Activated CD8-positive, alpha-beta T cell treated with anti-CD3 and anti-CD28 coated beads, Interleukin-2, amount 10 ng/mL, durations not matched to agents 7 days and 5 days (primary cell): ENCODE measurements around the gene KIAA1328. TPM values are rescaled to one million over a fixed set of nuclear protein-coding genes. Genes with fewer than 3 reads are reported as not detected.

Source experiments
- ATAC-seq: fragments of 150-1000 bp; cut with Tn5 transposase; one replicate; pipeline ENCODE4 v1.10.0; 2021; ENCODE audit warnings: moderate library complexity
- CTCF ChIA-PET: fragments of 350-600 bp; sonication (Branson Sonifier 250); formaldehyde crosslinking; loops from one replicate; lab custom pipeline; 2021; ENCODE audit warnings: antibody characterized with exemption; lab: Charles Lee
- POLR2A ChIA-PET: fragments of 350-600 bp; sonication (Branson Sonifier 250); formaldehyde crosslinking; loops from one replicate; lab custom pipeline; 2021; ENCODE audit warnings: antibody characterized with exemption; lab: Charles Lee
- DNase-seq: peaks from one replicate; pipeline ENCODE4 v3.0.0-alpha.2; 2020
- H3K27ac Mint-ChIP-seq: one replicate; pipeline ENCODE4 v1.8.0; 2021; ENCODE audit warnings: mild to moderate bottlenecking, mixed read lengths
- H3K27me3 Mint-ChIP-seq: one replicate; pipeline ENCODE4 v1.8.0; 2021; ENCODE audit warnings: low read depth, mixed read lengths
- H3K36me3 Mint-ChIP-seq: one replicate; pipeline ENCODE4 v1.8.0; 2021; ENCODE audit warnings: low read depth, mixed read lengths
- H3K4me1 Mint-ChIP-seq: one replicate; pipeline ENCODE4 v1.8.0; 2021; ENCODE audit warnings: low read depth, mixed read lengths
- H3K4me3 Mint-ChIP-seq: one replicate; pipeline ENCODE4 v1.8.0; 2021; ENCODE audit warnings: mild to moderate bottlenecking, mixed read lengths
- H3K9me3 Mint-ChIP-seq: one replicate; pipeline ENCODE4 v1.8.0; 2022; ENCODE audit warnings: mixed read lengths; ENCODE audit not compliant: insufficient read depth
- total RNA-seq, 2 experiments: library from RNA; stranded (reverse); gene quantifications; one replicate each; pipeline ENCODE4 v1.2.3, GENCODE V29; 2021

The KIAA1328 gene
- total RNA-seq, 2 experiments from 2014 or later: 8.4 to 8.7 TPM

- peaks cover 13% of the 10 kb centered on the region for H3K9me3 Mint-ChIP-seq
- H3K4me3 Mint-ChIP-seq: no peak overlapping the region
- no peak for ATAC-seq
- H3K4me1 Mint-ChIP-seq: no peaks in the 10 kb centered on the region
- H3K27me3 Mint-ChIP-seq: no peaks in the 10 kb centered on the region
- POLR2A ChIA-PET: no interaction called here
- no peaks in the 10 kb centered on the region for H3K36me3 Mint-ChIP-seq
- H3K27ac Mint-ChIP-seq: no peak overlapping the region
- no peak for DNase-seq
- CTCF ChIA-PET: no interaction called here
Measured at GRCh38 chr18:36974686-36975085, 145.8 kb downstream of the KIAA1328 start.

DNA sequence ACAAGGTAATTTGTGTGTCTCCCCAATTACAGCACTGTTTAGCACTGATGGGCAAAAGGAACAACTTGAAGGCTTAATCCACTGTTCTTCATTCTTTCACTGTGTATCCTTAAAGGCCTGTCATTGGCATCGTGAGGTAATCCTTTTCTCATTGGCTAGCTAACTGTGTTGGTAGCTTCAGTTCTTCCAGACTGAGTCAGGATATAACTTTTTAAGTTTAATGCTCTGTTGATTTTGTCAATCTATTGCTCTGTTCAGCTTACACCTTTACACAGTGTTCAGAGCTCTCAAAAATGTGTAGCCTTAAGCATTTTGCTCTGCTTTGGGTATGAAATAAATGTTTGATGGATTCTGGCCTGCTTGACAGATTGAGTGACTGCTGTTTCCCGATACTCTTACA, 148.2 kb downstream of the KIAA1328 start:
- Mint-ChIP-seq H3K4me3 (no peak overlapping the region), H3K36me3 (no peaks in the 10 kb centered on the region), H3K27me3 (no peaks in the 10 kb centered on the region), H3K9me3 (peaks cover 6% of the 10 kb centered on the region), H3K27ac (no peak overlapping the region), H3K4me1 (no peaks in the 10 kb centered on the region)
- DNase-seq: no peak
- CTCF ChIA-PET: no interaction called here
- ATAC-seq: no peak
- POLR2A ChIA-PET: no interaction called here

DNA sequence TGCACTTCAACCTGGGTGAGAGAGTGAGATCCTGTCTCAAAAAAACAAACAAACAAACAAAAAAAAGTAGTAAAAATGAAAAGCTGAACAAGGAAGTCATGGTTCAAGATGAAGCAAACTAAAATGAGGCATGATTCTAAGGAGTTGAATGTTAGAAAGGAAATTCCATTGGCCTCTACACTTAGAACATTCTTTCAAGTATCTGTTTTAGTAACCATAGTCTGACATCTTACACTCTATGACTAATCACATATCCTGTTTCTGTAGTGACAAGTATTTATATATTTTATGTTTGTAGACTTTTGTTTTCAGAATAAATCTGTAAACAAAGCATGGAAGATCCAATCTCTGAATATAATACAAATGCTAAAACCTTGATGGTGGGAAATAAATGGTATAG, 164.1 kb downstream of the KIAA1328 start:
- peaks cover 17% of the 10 kb centered on the region for H3K9me3 Mint-ChIP-seq
- CTCF ChIA-PET: no interaction called here
- no peak for ATAC-seq

DNA sequence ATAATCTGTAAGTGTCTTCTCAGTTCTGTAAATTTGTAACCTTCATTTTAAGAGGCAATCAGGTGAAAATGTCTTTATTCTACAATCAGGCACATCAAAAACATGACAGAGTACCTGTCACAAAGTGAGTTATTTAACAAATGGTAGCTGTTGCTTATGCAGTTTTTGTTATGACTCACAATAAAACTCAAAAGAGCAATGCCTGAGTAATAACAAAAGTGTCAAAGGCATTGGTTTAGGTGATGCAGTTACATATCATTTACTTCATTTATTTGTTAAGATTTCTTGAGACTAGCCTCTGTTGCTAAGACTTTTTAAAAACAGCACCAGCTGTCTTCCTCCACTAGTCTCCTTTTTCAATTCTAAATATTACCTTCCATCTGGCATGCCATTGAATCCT, 177.8 kb downstream of the KIAA1328 start:
- H3K4me1 Mint-ChIP-seq: no peaks in the 10 kb centered on the region
- no peak for DNase-seq
- H3K36me3 Mint-ChIP-seq: no peaks in the 10 kb centered on the region
- no peak overlapping the region for H3K4me3 Mint-ChIP-seq
- CTCF ChIA-PET: no interaction called here
- no peak overlapping the region for H3K27ac Mint-ChIP-seq
- peaks cover 3% of the 10 kb centered on the region for H3K9me3 Mint-ChIP-seq
- H3K27me3 Mint-ChIP-seq: no peaks in the 10 kb centered on the region
- POLR2A ChIA-PET: no interaction called here
- no peak for ATAC-seq

More for the DNA sequence above, 164.1 kb downstream of the KIAA1328 start:
- POLR2A ChIA-PET: no interaction called here
- Mint-ChIP-seq H3K27me3 (no peaks in the 10 kb centered on the region), H3K27ac (no peak overlapping the region), H3K36me3 (peaks cover 7% of the 10 kb centered on the region), H3K4me3 (no peak overlapping the region), H3K4me1 (no peaks in the 10 kb centered on the region)
- DNase-seq: no peak

DNA sequence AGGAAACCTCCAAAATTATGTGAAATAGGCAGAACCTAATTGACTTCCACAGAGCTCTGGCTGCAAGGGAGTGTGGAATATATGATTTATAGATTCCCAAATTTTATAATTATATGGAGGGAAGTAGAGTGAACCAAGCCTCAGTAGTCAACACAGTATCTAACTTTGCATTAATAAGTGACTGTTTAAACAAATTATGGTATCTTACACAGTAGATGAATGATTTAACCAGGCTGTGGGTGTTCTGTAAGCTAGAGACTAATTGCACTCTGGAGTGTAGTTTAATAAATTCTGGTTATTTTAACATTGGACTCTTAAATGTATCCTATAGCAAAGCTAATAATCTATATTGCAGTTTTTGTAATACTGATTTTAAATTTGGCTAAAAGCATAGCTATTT, 183.5 kb downstream of the KIAA1328 start:
- peaks cover 24% of the 10 kb centered on the region for H3K9me3 Mint-ChIP-seq
- H3K36me3 Mint-ChIP-seq: no peaks in the 10 kb centered on the region
- no peak overlapping the region for H3K4me3 Mint-ChIP-seq
- ATAC-seq (no peak), DNase-seq (no peak)
- H3K27me3 Mint-ChIP-seq: no peaks in the 10 kb centered on the region
- H3K4me1 Mint-ChIP-seq: no peaks in the 10 kb centered on the region
- ChIA-PET CTCF (no interaction called here), POLR2A (no interaction called here)
- H3K27ac Mint-ChIP-seq: no peak overlapping the region

DNA sequence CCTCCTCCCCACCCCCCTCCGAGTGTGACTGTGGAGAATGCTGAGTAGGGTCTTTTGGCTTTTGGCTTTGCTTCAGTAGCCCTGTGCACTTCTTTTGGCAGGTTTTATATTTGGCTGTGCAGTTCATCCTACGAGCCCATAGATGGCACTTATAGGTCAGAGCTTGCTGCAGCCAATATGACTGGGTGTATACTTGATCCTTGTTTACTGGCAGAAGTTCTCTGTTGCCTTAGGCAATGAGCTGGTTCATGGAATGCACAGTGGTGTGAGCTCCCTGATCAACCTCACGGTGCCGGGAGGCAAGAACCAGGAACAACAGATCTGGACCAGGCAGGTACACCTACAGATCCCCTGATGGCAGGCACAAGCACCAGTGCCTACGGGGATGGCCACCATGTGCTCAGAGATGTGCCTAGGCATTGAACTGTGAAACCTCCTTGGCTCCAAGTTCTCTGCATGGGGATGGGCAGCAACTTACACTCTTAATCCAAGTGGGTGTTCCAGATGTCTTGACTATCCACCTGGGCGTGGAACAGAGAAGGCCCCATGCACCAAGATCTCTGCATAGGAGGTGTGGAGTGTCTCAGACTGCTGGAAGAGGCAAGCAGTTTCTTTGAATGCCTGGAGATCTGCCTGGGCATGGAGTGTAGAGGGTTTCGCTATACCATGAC, 190.4 kb downstream of the KIAA1328 start:
- peaks cover 34% of the 10 kb centered on the region for H3K9me3 Mint-ChIP-seq
- POLR2A ChIA-PET: no interaction called here

GRCh38 chr18:37033419-37033818, 204.5 kb downstream of the KIAA1328 start:
- POLR2A ChIA-PET: no interaction called here
- peaks cover 4% of the 10 kb centered on the region for H3K9me3 Mint-ChIP-seq
- H3K27me3 Mint-ChIP-seq: no peaks in the 10 kb centered on the region
- H3K4me3 Mint-ChIP-seq: no peak overlapping the region
- DNase-seq: no peak
- ATAC-seq: no peak
- H3K36me3 Mint-ChIP-seq: peaks cover 2% of the 10 kb centered on the region
- no peak overlapping the region for H3K27ac Mint-ChIP-seq
- CTCF ChIA-PET: no interaction called here
- H3K4me1 Mint-ChIP-seq: no peaks in the 10 kb centered on the region

More for the DNA sequence above, 190.4 kb downstream of the KIAA1328 start:
- no peak for DNase-seq
- H3K27ac Mint-ChIP-seq: no peak overlapping the region
- CTCF ChIA-PET: no interaction called here
- H3K36me3 Mint-ChIP-seq: peaks cover 6% of the 10 kb centered on the region
- ATAC-seq: no peak
- no peaks in the 10 kb centered on the region for H3K27me3 Mint-ChIP-seq
- H3K4me3 Mint-ChIP-seq: no peak overlapping the region
- H3K4me1 Mint-ChIP-seq: no peaks in the 10 kb centered on the region

GRCh38 chr18:37042381-37042780, 213.5 kb downstream of the KIAA1328 start:
- Mint-ChIP-seq H3K36me3 (peaks cover 3% of the 10 kb centered on the region), H3K27me3 (no peaks in the 10 kb centered on the region), H3K4me3 (no peak overlapping the region), H3K27ac (no peak overlapping the region), H3K4me1 (no peaks in the 10 kb centered on the region), H3K9me3 (peaks cover 18% of the 10 kb centered on the region)
- ChIA-PET CTCF (no interaction called here), POLR2A (no interaction called here)
- ATAC-seq (no peak), DNase-seq (no peak)

DNA sequence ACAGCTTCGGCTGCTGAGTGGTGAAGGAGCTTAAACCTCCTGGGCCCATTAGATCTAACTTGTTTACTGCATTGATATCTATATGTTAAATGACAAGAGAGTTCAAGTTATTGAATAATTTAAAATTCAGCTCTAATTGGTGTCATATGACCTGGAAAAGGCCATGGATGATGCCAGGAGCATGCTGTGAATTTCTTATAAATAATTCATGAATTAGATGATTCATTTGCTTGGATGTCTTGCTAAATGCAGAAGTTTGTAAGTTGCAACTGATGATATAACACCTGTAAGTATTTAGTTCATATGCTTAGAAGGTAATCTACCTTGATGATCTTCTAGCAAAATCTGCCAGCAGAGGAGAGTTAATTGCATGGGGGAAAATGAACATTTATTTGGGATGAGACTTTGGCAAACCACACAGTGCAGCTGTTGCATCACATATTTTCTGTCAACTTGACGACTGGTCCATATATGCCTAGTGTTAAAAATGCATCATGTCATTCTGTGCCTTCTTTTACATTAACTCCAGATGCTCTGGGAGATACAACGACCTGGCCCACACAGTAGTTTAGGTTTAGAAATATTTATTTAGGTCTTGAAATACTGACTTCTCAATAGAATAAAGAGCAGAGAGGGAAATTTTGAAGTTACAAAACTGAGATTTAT, 226.3 kb downstream of the KIAA1328 start:
- H3K4me3 Mint-ChIP-seq: no peak overlapping the region
- no peak overlapping the region for H3K27ac Mint-ChIP-seq
- peaks cover 2% of the 10 kb centered on the region for H3K36me3 Mint-ChIP-seq
- peaks cover 3% of the 10 kb centered on the region for H3K9me3 Mint-ChIP-seq
- H3K4me1 Mint-ChIP-seq: no peaks in the 10 kb centered on the region
- DNase-seq: no peak
- ChIA-PET POLR2A (no interaction called here), CTCF (no interaction called here)
- H3K27me3 Mint-ChIP-seq: no peaks in the 10 kb centered on the region
- no peak for ATAC-seq

DNA sequence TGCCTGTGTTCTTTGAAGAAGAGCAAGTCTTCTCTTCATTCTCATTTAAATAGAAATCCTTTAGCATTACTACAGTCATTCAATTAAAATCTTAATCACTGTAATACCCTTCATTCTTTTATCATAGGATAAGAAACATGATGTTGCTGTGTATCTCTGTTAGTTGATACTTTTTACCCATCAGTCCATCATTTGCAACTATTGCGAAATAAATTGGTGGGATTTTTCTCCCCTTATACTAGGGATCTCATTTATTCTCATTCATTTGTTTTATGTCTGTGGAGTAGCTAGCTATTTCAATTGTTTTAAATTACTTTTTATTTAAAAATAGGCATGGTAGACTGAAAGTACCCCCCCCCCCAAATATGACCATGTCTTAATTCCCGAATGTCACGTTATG, 235.3 kb downstream of the KIAA1328 start:
- ChIA-PET POLR2A (no interaction called here), CTCF (no interaction called here)
- no peak for DNase-seq
- no peaks in the 10 kb centered on the region for H3K9me3 Mint-ChIP-seq
- H3K4me1 Mint-ChIP-seq: no peaks in the 10 kb centered on the region
- ATAC-seq: no peak
- no peak overlapping the region for H3K27ac Mint-ChIP-seq
- H3K27me3 Mint-ChIP-seq: no peaks in the 10 kb centered on the region
- no peaks in the 10 kb centered on the region for H3K36me3 Mint-ChIP-seq
- H3K4me3 Mint-ChIP-seq: no peak overlapping the region

DNA sequence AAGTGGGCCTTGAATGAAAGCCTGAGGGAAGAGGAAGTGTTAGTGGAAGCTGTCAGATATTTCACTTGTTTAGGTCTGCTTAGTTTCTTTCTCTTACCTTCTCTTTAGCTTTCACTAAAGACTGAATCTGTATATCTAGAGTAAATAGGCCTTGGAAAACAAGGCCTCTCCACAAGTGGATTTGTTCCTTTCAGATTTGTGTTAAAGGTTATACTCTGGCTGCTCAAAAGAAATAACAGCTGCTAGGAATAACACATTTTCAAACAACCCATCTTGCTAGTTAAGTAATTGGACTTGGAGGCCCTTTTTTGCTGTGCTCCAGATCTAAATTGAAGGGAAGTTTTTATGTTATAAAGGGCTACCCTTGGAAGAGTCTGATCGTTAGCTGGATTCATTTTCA, 236.3 kb downstream of the KIAA1328 start:
- no peaks in the 10 kb centered on the region for H3K27me3 Mint-ChIP-seq
- ChIA-PET POLR2A (no interaction called here), CTCF (no interaction called here)
- DNase-seq (no peak), ATAC-seq (no peak)
- H3K9me3 Mint-ChIP-seq: no peaks in the 10 kb centered on the region
- no peak overlapping the region for H3K4me3 Mint-ChIP-seq
- H3K4me1 Mint-ChIP-seq: no peaks in the 10 kb centered on the region
- H3K27ac Mint-ChIP-seq: no peak overlapping the region
- no peaks in the 10 kb centered on the region for H3K36me3 Mint-ChIP-seq

DNA sequence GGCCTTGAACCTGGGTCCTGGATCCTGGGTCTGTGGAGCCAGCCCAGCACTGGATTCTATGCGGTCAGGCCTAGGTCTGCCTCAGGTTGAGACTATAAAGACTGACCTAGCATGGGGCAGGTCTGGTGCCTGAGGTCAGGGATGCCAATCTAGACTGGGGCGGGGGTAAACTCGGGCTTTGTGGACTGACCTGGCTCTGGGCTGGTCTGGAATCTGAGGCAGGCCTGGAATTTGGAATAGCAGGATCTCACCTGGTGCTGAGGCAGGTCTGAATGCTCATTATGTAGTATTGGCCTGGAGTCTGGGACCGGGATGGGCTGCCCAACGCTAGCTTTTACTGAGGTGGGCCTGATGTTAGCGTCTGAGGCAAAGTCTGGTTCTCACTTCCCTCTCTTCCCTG, 256.0 kb downstream of the KIAA1328 start:
- Mint-ChIP-seq H3K4me1 (no peaks in the 10 kb centered on the region), H3K9me3 (peaks cover 5% of the 10 kb centered on the region), H3K27ac (no peak overlapping the region), H3K36me3 (no peaks in the 10 kb centered on the region), H3K27me3 (no peaks in the 10 kb centered on the region), H3K4me3 (no peak overlapping the region)
- POLR2A ChIA-PET: no interaction called here
- DNase-seq: no peak
- ATAC-seq: no peak
- CTCF ChIA-PET: no interaction called here
